Measurements from ENCODE around the gene OTULIN.

Gene OTULIN

GRCh38 chr5:14674983-14675854 lies 10.7 kb downstream of the OTULIN start:
- no peak for ATAC-seq (ENCODE audit: low read depth)
- Mint-ChIP-seq H3K4me3 (peak overlapping the region; percentile 81), H3K27me3 (no peaks in the 10 kb centered on the region), H3K36me3 (peaks cover 10% of the 10 kb centered on the region), H3K27ac (peak overlapping the region; percentile 86), H3K4me1 (peaks cover 54% of the 10 kb centered on the region), H3K9me3 (no peaks in the 10 kb centered on the region)
- DNase-seq (ENCODE audit: low spot score in 2 of 2) = no peak

- peaks cover 12% of the 10 kb centered on the region for H3K36me3 Mint-ChIP-seq
- H3K27ac Mint-ChIP-seq = peak overlapping the region; percentile 86
- no peaks in the 10 kb centered on the region for H3K9me3 Mint-ChIP-seq
- H3K4me1 Mint-ChIP-seq = peaks cover 54% of the 10 kb centered on the region
- H3K4me3 Mint-ChIP-seq = peak overlapping the region; percentile 81
- peak; percentile 27 to 36 for DNase-seq (ENCODE audit: low spot score in 2 of 2)
- no peaks in the 10 kb centered on the region for H3K27me3 Mint-ChIP-seq
- ATAC-seq (ENCODE audit: low read depth) = peak; percentile 80
These were observed 11.4 kb downstream of the OTULIN start for GRCh38 chr5:14675865-14676300.

GRCh38 chr5:14676320-14676719 lies 11.8 kb downstream of the OTULIN start:
- peak overlapping the region; percentile 86 for H3K27ac Mint-ChIP-seq
- peak overlapping the region; percentile 81 for H3K4me3 Mint-ChIP-seq
- peaks cover 14% of the 10 kb centered on the region for H3K36me3 Mint-ChIP-seq
- ATAC-seq (ENCODE audit: low read depth) (peak; percentile 26), DNase-seq (ENCODE audit: low spot score in 2 of 2) (peak in 1 of 2 donors; percentile 18)
- H3K4me1 Mint-ChIP-seq = peaks cover 49% of the 10 kb centered on the region
- H3K9me3 Mint-ChIP-seq = no peaks in the 10 kb centered on the region
- H3K27me3 Mint-ChIP-seq = no peaks in the 10 kb centered on the region

- Mint-ChIP-seq H3K4me1 (peaks cover 27% of the 10 kb centered on the region), H3K27ac (peak overlapping the region; percentile 41), H3K9me3 (no peaks in the 10 kb centered on the region), H3K27me3 (no peaks in the 10 kb centered on the region), H3K36me3 (peaks cover 14% of the 10 kb centered on the region), H3K4me3 (no peak overlapping the region)
- DNase-seq (ENCODE audit: low spot score in 2 of 2) (no peak), ATAC-seq (ENCODE audit: low read depth) (peak; percentile 8)
These were observed 14.3 kb downstream of the OTULIN start for GRCh38 chr5:14678773-14679334.

GRCh38 chr5:14679595-14679994 lies 15.1 kb downstream of the OTULIN start:
- ATAC-seq (ENCODE audit: low read depth) = no peak

GRCh38 chr5:14681236-14681752 lies 16.8 kb downstream of the OTULIN start:
- no peaks in the 10 kb centered on the region for H3K27me3 Mint-ChIP-seq
- H3K9me3 Mint-ChIP-seq = no peaks in the 10 kb centered on the region
- no peak for DNase-seq (ENCODE audit: low spot score in 2 of 2)
- no peak for ATAC-seq (ENCODE audit: low read depth)
- peaks cover 19% of the 10 kb centered on the region for H3K36me3 Mint-ChIP-seq
- no peak overlapping the region for H3K27ac Mint-ChIP-seq
- H3K4me3 Mint-ChIP-seq = no peak overlapping the region
- peaks cover 18% of the 10 kb centered on the region for H3K4me1 Mint-ChIP-seq

More at GRCh38 chr5:14679595-14679994, 15.1 kb downstream of the OTULIN start:
- DNase-seq (ENCODE audit: low spot score in 2 of 2) = no peak
- Mint-ChIP-seq H3K4me1 (peaks cover 23% of the 10 kb centered on the region), H3K4me3 (no peak overlapping the region), H3K9me3 (no peaks in the 10 kb centered on the region), H3K27me3 (no peaks in the 10 kb centered on the region), H3K27ac (no peak overlapping the region), H3K36me3 (peaks cover 14% of the 10 kb centered on the region)

GRCh38 chr5:14683906-14684455 lies 19.5 kb downstream of the OTULIN start:
- DNase-seq (ENCODE audit: low spot score in 2 of 2) (no peak), ATAC-seq (ENCODE audit: low read depth) (no peak)
- Mint-ChIP-seq H3K27ac (peak overlapping the region; percentile 45), H3K4me1 (peaks cover 9% of the 10 kb centered on the region), H3K4me3 (no peak overlapping the region), H3K9me3 (no peaks in the 10 kb centered on the region), H3K27me3 (no peaks in the 10 kb centered on the region), H3K36me3 (peaks cover 24% of the 10 kb centered on the region)

- peaks cover 29% of the 10 kb centered on the region for H3K36me3 Mint-ChIP-seq
- no peaks in the 10 kb centered on the region for H3K9me3 Mint-ChIP-seq
- DNase-seq (ENCODE audit: low spot score in 2 of 2) = no peak
- no peak for ATAC-seq (ENCODE audit: low read depth)
- no peak overlapping the region for H3K27ac Mint-ChIP-seq
- peaks cover 9% of the 10 kb centered on the region for H3K4me1 Mint-ChIP-seq
- H3K27me3 Mint-ChIP-seq = no peaks in the 10 kb centered on the region
- no peak overlapping the region for H3K4me3 Mint-ChIP-seq
These were observed 20.2 kb downstream of the OTULIN start for GRCh38 chr5:14684757-14685156.

- DNase-seq (ENCODE audit: low spot score in 2 of 2) (peak in 1 of 2 donors; percentile 30), ATAC-seq (ENCODE audit: low read depth) (peak; percentile 87)
- Mint-ChIP-seq H3K4me1 (peaks cover 5% of the 10 kb centered on the region), H3K4me3 (peak overlapping the region; percentile 50), H3K36me3 (peaks cover 36% of the 10 kb centered on the region), H3K9me3 (no peaks in the 10 kb centered on the region), H3K27me3 (no peaks in the 10 kb centered on the region), H3K27ac (no peak overlapping the region)
These were observed 21.2 kb downstream of the OTULIN start for GRCh38 chr5:14685757-14686156.

- Mint-ChIP-seq H3K27ac (no peak overlapping the region), H3K9me3 (no peaks in the 10 kb centered on the region), H3K36me3 (peaks cover 38% of the 10 kb centered on the region), H3K4me1 (peaks cover 5% of the 10 kb centered on the region), H3K4me3 (no peak overlapping the region), H3K27me3 (no peaks in the 10 kb centered on the region)
- DNase-seq (ENCODE audit: low spot score in 2 of 2) (no peak), ATAC-seq (ENCODE audit: low read depth) (no peak)
These were observed 22.0 kb downstream of the OTULIN start for GRCh38 chr5:14686517-14686916.

- DNase-seq (ENCODE audit: low spot score in 2 of 2) (no peak), ATAC-seq (ENCODE audit: low read depth) (no peak)
- H3K27ac Mint-ChIP-seq = no peak overlapping the region
- H3K36me3 Mint-ChIP-seq = peaks cover 39% of the 10 kb centered on the region
- H3K4me3 Mint-ChIP-seq = no peak overlapping the region
- H3K27me3 Mint-ChIP-seq = no peaks in the 10 kb centered on the region
- H3K4me1 Mint-ChIP-seq = peaks cover 5% of the 10 kb centered on the region
- no peaks in the 10 kb centered on the region for H3K9me3 Mint-ChIP-seq
These were observed 22.6 kb downstream of the OTULIN start for GRCh38 chr5:14687023-14687665.

- Mint-ChIP-seq H3K4me3 (no peak overlapping the region), H3K9me3 (no peaks in the 10 kb centered on the region), H3K27me3 (no peaks in the 10 kb centered on the region), H3K4me1 (peaks cover 2% of the 10 kb centered on the region), H3K27ac (no peak overlapping the region), H3K36me3 (peaks cover 50% of the 10 kb centered on the region)
- no peak for ATAC-seq (ENCODE audit: low read depth)
- no peak for DNase-seq (ENCODE audit: low spot score in 2 of 2)
These were observed 28.6 kb downstream of the OTULIN start for GRCh38 chr5:14693070-14693469.

GRCh38 chr5:14695152-14695551 lies 30.6 kb downstream of the OTULIN start:
- Mint-ChIP-seq H3K27ac (no peak overlapping the region), H3K36me3 (peaks cover 44% of the 10 kb centered on the region), H3K9me3 (no peaks in the 10 kb centered on the region)

GRCh38 chr5:14696057-14696456 lies 31.5 kb downstream of the OTULIN start:
- no peaks in the 10 kb centered on the region for H3K27me3 Mint-ChIP-seq
- peaks cover 6% of the 10 kb centered on the region for H3K4me1 Mint-ChIP-seq
- peaks cover 38% of the 10 kb centered on the region for H3K36me3 Mint-ChIP-seq
- no peaks in the 10 kb centered on the region for H3K9me3 Mint-ChIP-seq
- ATAC-seq (ENCODE audit: low read depth) = no peak
- H3K27ac Mint-ChIP-seq = peak overlapping the region; percentile 29
- no peak overlapping the region for H3K4me3 Mint-ChIP-seq
- DNase-seq (ENCODE audit: low spot score in 2 of 2) = no peak

More at GRCh38 chr5:14695152-14695551, 30.6 kb downstream of the OTULIN start:
- DNase-seq (ENCODE audit: low spot score in 2 of 2) (no peak), ATAC-seq (ENCODE audit: low read depth) (no peak)
- Mint-ChIP-seq H3K4me3 (no peak overlapping the region), H3K27me3 (no peaks in the 10 kb centered on the region), H3K4me1 (peaks cover 6% of the 10 kb centered on the region)

Data from memory B cell (primary cell).